Aorta (tissue), 5 donors: ENCODE measurements around the gene RUNDC3A. TPM values are rescaled to one million over a fixed set of nuclear protein-coding genes. Genes with fewer than 3 reads are reported as not detected.

ENCODE experiments used
- ATAC-seq: fragments of 200-7000 bp; cut with Tn5 transposase; one replicate; pipeline ENCODE4 v1.9.1; 2022; ENCODE audit warnings: moderate library complexity; ENCODE audit not compliant: low FRiP score
- DNase-seq, 2 donors: peaks; one replicate each; pipeline ENCODE4 v3.0.0-alpha.2; 2020
- H3K27ac ChIP-seq, 2 donors: one replicate each; pipeline ENCODE4 v1.5.1; 2013; ENCODE audit warnings: low read length in 2 of 2, mild to moderate bottlenecking in 2 of 2, moderate library complexity in 2 of 2, control low read depth in 1 of 2, inconsistent platforms in 1 of 2, low read depth in 1 of 2
- H3K27me3 ChIP-seq, 2 donors: one replicate each; pipeline ENCODE4 v1.6.1; 2013; ENCODE audit warnings: control low read depth in 1 of 2, low read length in 1 of 2, mild to moderate bottlenecking in 1 of 2, moderate library complexity in 1 of 2; ENCODE audit not compliant: insufficient read depth in 2 of 2, control insufficient read depth in 1 of 2
- H3K36me3 ChIP-seq, 2 donors: one replicate each; pipeline ENCODE4 v1.6.1; 2013; ENCODE audit warnings: control low read depth in 1 of 2, low read length in 1 of 2, mild to moderate bottlenecking in 1 of 2; ENCODE audit not compliant: insufficient read depth in 2 of 2, control insufficient read depth in 1 of 2
- H3K4me1 ChIP-seq, 2 donors: one replicate each; pipeline ENCODE4 v1.6.1; 2013; ENCODE audit warnings: low read length in 2 of 2, control low read depth in 1 of 2, mild to moderate bottlenecking in 1 of 2, moderate library complexity in 1 of 2; ENCODE audit not compliant: insufficient read depth in 2 of 2, control insufficient read depth in 1 of 2
- H3K4me3 ChIP-seq, 2 donors: one replicate each; pipeline ENCODE4 v1.5.1; 2013; ENCODE audit warnings: low read length in 2 of 2, control low read depth in 1 of 2, mild to moderate bottlenecking in 1 of 2
- H3K9me3 ChIP-seq: one replicate; pipeline ENCODE4 v1.6.1; 2013; ENCODE audit warnings: mild to moderate bottlenecking, low read length; ENCODE audit not compliant: control insufficient read depth
- WGBS, 2 donors: extraction: QIAGEN DNeasy Blood & Tissue Kit; methylation state at CpG; one replicate each; pipeline ENCODE4 v1.1.7; 2013; 5-methylcytosine and 5-hydroxymethylcytosine counted together
- intact Hi-C, 2 donors: fragments of 100-400 bp; cut with DNase I; formaldehyde crosslinking; loops; one replicate each; pipeline versions ENCODE4 v1.14.2 to v1.15.0; 2022
- long read RNA-seq, 2 donors: library from polyadenylated mRNA; unstranded; transcript quantifications; one replicate each; pipeline ENCODE4 v2.0.0, GENCODE V29; 2020 to 2021
- polyA plus RNA-seq, 2 donors: library from polyadenylated mRNA; stranded (reverse); fragments of 200-250 nt; gene quantifications; one replicate each; pipeline ENCODE4 v1.2.3, GENCODE V29; 2013
- total RNA-seq, 2 donors: library from RNA; stranded (reverse); fragmentation: NEBNext Ultra II Directional; extraction: Animal tissue kit (Norgen Biotek cat#: 25700); gene quantifications; one replicate each; pipeline ENCODE4 v1.2.1, GENCODE V29; 2021
- donor health status: healthy with polysubstance abuse.
- donor health status: Bipolar disorder and iron deficiency.
- donor health status: DM: no; HTN: no; CAD: no.
- donor health status: DM: no; HTN: no; CAD: no.
- donor health status: DM: yes; HTN: yes; CAD: no.

The RUNDC3A gene
- total RNA-seq (under 1 TPM in 1 of 2 donors, not detected in 1; 0.75 TPM), polyA plus RNA-seq (under 1 TPM; 0.26 to 0.50 TPM)
- long read RNA-seq, donor 1: 0 reads
- long read RNA-seq, donor 2: 0 reads

GRCh38 chr17:44308320-44308818, at the start of gene RUNDC3A:
Gene RUNDC3A, plus strand, starts transcription at chr17:44308601. Its CDS starts 232 bp downstream, at chr17:44308833.
- H3K4me1 ChIP-seq: no peaks in the 10 kb centered on the region
- no peaks in the 10 kb centered on the region for H3K27me3 ChIP-seq
- intact Hi-C loops: no loop called here
- WGBS, 2 donors: 1% methylated on average over 27 to 39 of the region's 39 CpGs
- DNase-seq (peak; percentile 90 to 96), ATAC-seq (peak; percentile 94)
- H3K4me3 ChIP-seq: no peak within 1 kb of the TSS
- H3K36me3 ChIP-seq: no peaks in the 10 kb centered on the region
- no peak within 1 kb of the TSS for H3K27ac ChIP-seq
- no peaks in the 10 kb centered on the region for H3K9me3 ChIP-seq

GRCh38 chr17:44258811-44259351, 49.5 kb upstream of the RUNDC3A start:
- no peaks in the 10 kb centered on the region for H3K9me3 ChIP-seq
- no peaks in the 10 kb centered on the region for H3K36me3 ChIP-seq
- no peak for ATAC-seq
- no peak overlapping the region for H3K27ac ChIP-seq
- no peaks in the 10 kb centered on the region for H3K4me1 ChIP-seq
- no peaks in the 10 kb centered on the region for H3K27me3 ChIP-seq
- no peak overlapping the region for H3K4me3 ChIP-seq
- intact Hi-C loops: no loop called here
- DNase-seq: no peak
- WGBS, 2 donors: 84 to 86% methylated on average over 17 of the region's 17 CpGs

DNA sequence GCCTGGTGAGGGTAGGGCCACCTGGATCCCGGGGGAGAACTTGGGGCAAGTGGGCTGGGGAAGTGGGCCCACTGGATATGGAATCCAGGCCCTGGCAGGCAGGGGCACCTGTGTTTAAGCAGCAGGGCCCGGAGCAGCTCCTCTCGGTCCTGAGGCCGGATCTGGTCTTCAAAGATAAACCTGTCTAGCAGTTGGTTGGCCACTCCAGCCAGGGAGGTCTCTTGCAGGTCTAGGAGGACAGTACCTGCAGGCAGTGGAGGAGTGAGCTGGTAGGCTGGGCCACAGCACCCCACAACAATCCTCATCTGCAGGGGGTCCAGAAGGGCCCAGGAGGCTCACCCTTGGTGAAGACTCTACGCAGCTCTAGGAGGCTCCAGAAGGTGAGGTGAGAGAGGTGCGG, 48.1 kb upstream of the RUNDC3A start:
- no peaks in the 10 kb centered on the region for H3K4me1 ChIP-seq
- H3K9me3 ChIP-seq: no peaks in the 10 kb centered on the region
- intact Hi-C loops: no loop called here
- WGBS, 2 donors: 91 to 96% methylated on average over 6 of the region's 6 CpGs
- no peak overlapping the region for H3K27ac ChIP-seq
- ATAC-seq (no peak), DNase-seq (no peak)
- H3K36me3 ChIP-seq: no peaks in the 10 kb centered on the region
- no peak overlapping the region for H3K4me3 ChIP-seq
- H3K27me3 ChIP-seq: no peaks in the 10 kb centered on the region

GRCh38 chr17:44262654-44263225, 45.7 kb upstream of the RUNDC3A start:
- H3K4me1 ChIP-seq: no peaks in the 10 kb centered on the region
- no peak for ATAC-seq
- H3K9me3 ChIP-seq: no peaks in the 10 kb centered on the region
- no peak overlapping the region for H3K27ac ChIP-seq
- H3K27me3 ChIP-seq: no peaks in the 10 kb centered on the region
- intact Hi-C loops: no loop called here
- DNase-seq: no peak
- H3K36me3 ChIP-seq: no peaks in the 10 kb centered on the region
- H3K4me3 ChIP-seq: no peak overlapping the region
- 71 to 76% methylated on average over 11 of the region's 11 CpGs for WGBS, 2 donors

DNA sequence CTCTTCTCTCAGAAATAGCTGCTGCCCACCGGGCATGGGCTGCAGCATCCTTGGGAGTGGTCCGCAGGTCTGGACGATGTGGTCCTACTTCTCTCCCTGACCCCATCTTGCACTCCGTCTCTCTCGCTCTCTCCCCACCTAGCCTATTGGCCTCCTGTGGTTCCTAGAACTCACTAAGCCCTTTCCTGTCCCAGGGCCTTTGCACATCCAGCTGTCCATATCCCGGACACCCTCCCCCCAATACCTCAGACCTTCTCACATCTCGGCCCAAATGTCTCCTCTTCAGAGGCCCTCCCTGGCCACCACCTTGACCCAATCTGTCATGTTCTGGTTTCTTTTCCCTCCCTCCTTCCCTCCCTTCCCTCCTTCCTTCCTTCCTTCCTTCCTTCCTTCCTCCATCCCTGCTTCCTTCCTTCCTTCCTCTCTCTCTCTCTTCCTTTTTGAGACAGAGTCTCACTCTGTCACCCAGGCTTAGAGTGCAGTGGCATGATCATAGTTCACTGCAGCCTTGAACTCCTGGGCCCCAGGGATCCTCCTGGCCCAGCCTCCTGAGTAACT, 45.0 kb upstream of the RUNDC3A start:
- Histone ChIP-seq H3K36me3 (no peaks in the 10 kb centered on the region), H3K27ac (no peak overlapping the region), H3K27me3 (no peaks in the 10 kb centered on the region), H3K4me1 (no peaks in the 10 kb centered on the region), H3K4me3 (no peak overlapping the region), H3K9me3 (no peaks in the 10 kb centered on the region)
- no peak for ATAC-seq
- intact Hi-C loops: no loop called here
- 87 to 90% methylated on average over 7 of the region's 7 CpGs for WGBS, 2 donors
- no peak for DNase-seq

- Histone ChIP-seq H3K4me1 (no peaks in the 10 kb centered on the region), H3K4me3 (no peak overlapping the region), H3K27me3 (no peaks in the 10 kb centered on the region), H3K9me3 (no peaks in the 10 kb centered on the region), H3K36me3 (no peaks in the 10 kb centered on the region), H3K27ac (no peak overlapping the region)
- intact Hi-C loops: no loop called here
- 52 to 53% methylated on average over 9 of the region's 9 CpGs for WGBS, 2 donors
- ATAC-seq: no peak
- DNase-seq: no peak
Measured at GRCh38 chr17:44266402-44267164, 41.8 kb upstream of the RUNDC3A start.

- WGBS, 2 donors: 88 to 92% methylated on average over 5 of the region's 5 CpGs
- Histone ChIP-seq H3K4me3 (no peak overlapping the region), H3K27me3 (no peaks in the 10 kb centered on the region), H3K9me3 (no peaks in the 10 kb centered on the region), H3K36me3 (no peaks in the 10 kb centered on the region), H3K4me1 (no peaks in the 10 kb centered on the region), H3K27ac (no peak overlapping the region)
- intact Hi-C loops: no loop called here
- DNase-seq (no peak), ATAC-seq (no peak)
Measured at GRCh38 chr17:44267165-44267455, 41.3 kb upstream of the RUNDC3A start.

DNA sequence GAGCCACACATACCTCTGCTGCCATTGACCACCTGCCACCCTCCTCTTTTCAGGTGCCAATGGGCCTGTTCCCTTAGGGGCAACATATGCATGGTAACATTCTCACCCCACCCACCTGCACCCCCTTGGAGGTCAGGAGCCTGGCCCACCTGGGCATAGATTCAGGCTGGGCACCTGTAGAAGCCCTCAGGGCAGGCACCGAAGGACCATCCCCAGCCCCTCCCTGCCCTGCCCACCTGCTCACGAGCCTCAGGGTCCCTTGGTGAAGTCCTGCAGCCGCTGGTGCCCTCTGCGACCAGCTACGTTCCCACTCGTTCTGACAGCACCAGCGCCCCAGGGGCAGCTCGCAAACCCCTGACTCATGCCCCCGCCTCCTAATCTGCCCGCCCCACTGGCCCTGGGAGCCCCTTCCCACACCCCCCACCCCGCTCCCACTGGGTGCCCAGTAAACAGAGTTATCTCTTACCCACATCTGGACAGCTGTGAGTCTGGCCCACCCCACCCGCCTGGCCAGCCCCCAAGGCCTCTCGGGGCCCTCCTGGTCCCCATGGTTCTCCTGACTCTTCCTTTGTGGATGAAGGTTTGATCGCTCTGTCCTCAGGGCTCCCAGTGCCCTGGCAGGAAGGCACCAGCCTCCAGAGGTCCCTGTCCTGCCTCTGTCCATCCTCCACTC, 40.4 kb upstream of the RUNDC3A start, which contains the start of gene SLC4A1:
Gene SLC4A1, minus strand, starts transcription at position 318 of the 673 bp plus-strand sequence. CDS start 5,269 bp downstream, outside the sequence.
- WGBS, 2 donors: 84 to 88% methylated on average over 14 of the region's 14 CpGs

More for the DNA sequence above, 40.4 kb upstream of the RUNDC3A start, which contains the start of gene SLC4A1:
- no peak for ATAC-seq
- no peaks in the 10 kb centered on the region for H3K9me3 ChIP-seq
- no peaks in the 10 kb centered on the region for H3K27me3 ChIP-seq
- intact Hi-C loops: no loop called here
- DNase-seq: no peak
- H3K4me1 ChIP-seq: no peaks in the 10 kb centered on the region
- no peak within 1 kb of the TSS for H3K27ac ChIP-seq
- no peaks in the 10 kb centered on the region for H3K36me3 ChIP-seq
- no peak within 1 kb of the TSS for H3K4me3 ChIP-seq
